CD4-positive, alpha-beta T cell (primary cell): ENCODE results near the gene PAX4. TPM values are rescaled to one million over a fixed set of nuclear protein-coding genes. Genes with fewer than 3 reads are reported as not detected.

Experiments used
- ATAC-seq: fragments of 200-7000 bp; cut with Tn5 transposase; one replicate; pipeline ENCODE4 v1.10.0; 2022; ENCODE audit warnings: mild to moderate bottlenecking; ENCODE audit not compliant: poor library complexity
- CTCF ChIA-PET: fragments of 350-600 bp; sonication (Branson Sonifier 250); formaldehyde crosslinking; loops from one replicate; lab custom pipeline; 2021; ENCODE audit warnings: antibody characterized with exemption, inconsistent platforms; lab: Charles Lee
- POLR2A ChIA-PET: fragments of 350-600 bp; sonication (Branson Sonifier 250); formaldehyde crosslinking; loops from one replicate; lab custom pipeline; 2021; ENCODE audit warnings: antibody characterized with exemption, inconsistent platforms; lab: Charles Lee
- DNase-seq, 14 experiments: peaks; one replicate each; pipeline ENCODE4 v3.0.0-alpha.2; 2013 to 2020; ENCODE audit warnings: mixed read lengths in 2 of 14
- H3K27ac ChIP-seq, 2 donors: one replicate each; pipeline versions ENCODE4 v1.5.1 to v1.7.0; 2013; ENCODE audit warnings: low read length in 2 of 2, low read depth in 1 of 2, mild to moderate bottlenecking in 1 of 2
- H3K27me3 ChIP-seq, 2 experiments: 1 replicate in 1 of 2; 2 replicates in 1 of 2; pipeline versions ENCODE4 v1.6.1 to v1.7.0; 2013; ENCODE audit warnings: low read length in 2 of 2, control low read depth in 1 of 2, mild to moderate bottlenecking in 1 of 2, moderate library complexity in 1 of 2; ENCODE audit not compliant: insufficient read depth in 2 of 2, control insufficient read depth in 1 of 2
- H3K36me3 ChIP-seq: one replicate; pipeline ENCODE4 v1.6.1; 2013; ENCODE audit warnings: low read length, control low read depth; ENCODE audit not compliant: insufficient read depth
- H3K4me1 ChIP-seq: one replicate; pipeline ENCODE4 v1.6.1; 2013; ENCODE audit warnings: low read length, control low read depth; ENCODE audit not compliant: insufficient read depth
- H3K4me3 ChIP-seq: one replicate; pipeline ENCODE4 v1.5.1; 2013; ENCODE audit warnings: mild to moderate bottlenecking, low read length, moderate library complexity
- H3K9me3 ChIP-seq, 2 experiments: 1 replicate in 1 of 2; 2 replicates in 1 of 2; pipeline versions ENCODE4 v1.6.1 to v1.7.0; 2013; ENCODE audit warnings: low read length in 2 of 2, mild to moderate bottlenecking in 2 of 2, control low read depth in 1 of 2, moderate library complexity in 1 of 2; ENCODE audit not compliant: control insufficient read depth in 1 of 2, insufficient read depth in 1 of 2
- H3K27ac Mint-ChIP-seq: one replicate; pipeline ENCODE4 v1.8.0; 2020; ENCODE audit warnings: mixed read lengths
- H3K27me3 Mint-ChIP-seq: one replicate; pipeline ENCODE4 v1.8.0; 2021; ENCODE audit warnings: mixed read lengths
- H3K36me3 Mint-ChIP-seq: one replicate; pipeline ENCODE4 v1.8.0; 2021; ENCODE audit warnings: low read depth, mixed read lengths
- H3K4me1 Mint-ChIP-seq: one replicate; pipeline ENCODE4 v1.8.0; 2021; ENCODE audit warnings: low read depth, mixed read lengths
- H3K4me3 Mint-ChIP-seq: one replicate; pipeline ENCODE4 v1.8.0; 2020; ENCODE audit warnings: mild to moderate bottlenecking, mixed read lengths
- H3K9me3 Mint-ChIP-seq: one replicate; pipeline ENCODE4 v1.8.0; 2020; ENCODE audit warnings: mixed read lengths
- intact Hi-C, 2 experiments: fragments of 100-400 bp; cut with DNase I in 1 of 2; cut with micrococcal nuclease in 1 of 2; formaldehyde crosslinking; loops; one replicate each; pipeline versions ENCODE4 v1.15.1 to v1.9.0; 2023 to 2025; cut with DNase I, micrococcal nuclease
- total RNA-seq, 174 experiments: library from RNA in 2 of 174; stranded (reverse) in 2 of 174; gene quantifications; one replicate each; pipeline ENCODE4 v1.2.3 and lab custom pipeline; 2021 to 2026
- TF ChIP-seq, protein P1 (sequence below): fragments of 200-600 bp; IDR thresholded peaks from one replicate; pipeline ENCODE4 v1.8.0; 2022; ENCODE audit warnings: antibody characterized with exemption, mild to moderate bottlenecking

PAX4 gene
- total RNA-seq, 2 experiments from 2014 or later: not detected

DNA sequence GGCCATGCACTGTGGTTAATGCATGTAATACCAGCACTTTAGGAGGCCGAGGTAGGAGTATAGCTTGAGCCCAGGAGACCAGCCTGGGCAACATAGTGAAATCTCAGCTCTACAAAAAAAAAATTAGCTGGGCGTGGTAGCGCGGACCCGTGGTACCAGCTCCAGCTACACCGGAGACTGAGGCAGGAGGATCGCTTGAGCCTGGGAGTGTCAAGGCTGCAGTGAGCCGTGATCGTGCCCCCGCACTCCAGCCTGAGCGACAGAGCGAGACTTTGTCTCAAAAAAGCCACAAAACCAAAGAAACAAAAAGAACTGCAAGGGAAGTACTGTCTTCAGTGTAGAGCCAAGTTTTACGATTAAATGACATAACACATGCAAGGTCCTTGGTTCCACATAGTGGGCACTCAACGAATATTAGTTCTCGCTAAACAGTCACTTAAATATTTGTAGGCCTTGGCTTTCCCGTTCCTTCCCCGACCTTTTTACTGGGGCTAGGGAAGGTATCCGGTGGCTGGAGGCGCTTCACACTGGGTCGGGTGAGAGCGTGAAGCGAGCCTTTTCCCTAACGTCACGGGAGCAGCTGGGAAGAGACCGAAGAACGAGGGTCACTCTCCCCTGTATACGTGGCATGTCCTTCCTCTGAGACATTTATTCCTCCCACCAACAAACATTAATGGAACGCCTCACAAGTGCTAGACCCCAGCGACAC lies 33.1 kb upstream of the PAX4 start:
- CTCF ChIA-PET: no interaction called here
- POLR2A ChIA-PET: interaction anchor here (1.0 to 2.9 kb wide), 3 partner anchors 63 to 259 kb away, joined by 6 to 21 read pairs (median 16); partner anchors contain the start of genes ARF5, GCC1 and ZNF800
- ATAC-seq (peak; percentile 2), DNase-seq (peak in 4 of 14 experiments; percentile 1 to 60 (median 10))
- H3K27ac ChIP-seq: peak overlapping the region; percentile 89 to 94
- H3K9me3 ChIP-seq: no peaks in the 10 kb centered on the region
- no peaks in the 10 kb centered on the region for H3K36me3 ChIP-seq
- peak overlapping the region; percentile 99 for H3K4me3 ChIP-seq
- TF ChIP-seq, protein P1, sequence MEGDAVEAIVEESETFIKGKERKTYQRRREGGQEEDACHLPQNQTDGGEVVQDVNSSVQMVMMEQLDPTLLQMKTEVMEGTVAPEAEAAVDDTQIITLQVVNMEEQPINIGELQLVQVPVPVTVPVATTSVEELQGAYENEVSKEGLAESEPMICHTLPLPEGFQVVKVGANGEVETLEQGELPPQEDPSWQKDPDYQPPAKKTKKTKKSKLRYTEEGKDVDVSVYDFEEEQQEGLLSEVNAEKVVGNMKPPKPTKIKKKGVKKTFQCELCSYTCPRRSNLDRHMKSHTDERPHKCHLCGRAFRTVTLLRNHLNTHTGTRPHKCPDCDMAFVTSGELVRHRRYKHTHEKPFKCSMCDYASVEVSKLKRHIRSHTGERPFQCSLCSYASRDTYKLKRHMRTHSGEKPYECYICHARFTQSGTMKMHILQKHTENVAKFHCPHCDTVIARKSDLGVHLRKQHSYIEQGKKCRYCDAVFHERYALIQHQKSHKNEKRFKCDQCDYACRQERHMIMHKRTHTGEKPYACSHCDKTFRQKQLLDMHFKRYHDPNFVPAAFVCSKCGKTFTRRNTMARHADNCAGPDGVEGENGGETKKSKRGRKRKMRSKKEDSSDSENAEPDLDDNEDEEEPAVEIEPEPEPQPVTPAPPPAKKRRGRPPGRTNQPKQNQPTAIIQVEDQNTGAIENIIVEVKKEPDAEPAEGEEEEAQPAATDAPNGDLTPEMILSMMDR: no peak
- peaks cover 52% of the 10 kb centered on the region for H3K4me1 Mint-ChIP-seq
- intact Hi-C loops: loop anchor here (1.0 to 10.0 kb wide), 9 partner anchors 62 to 1404 kb away; partner anchors contain the start of genes ZNF800 (in 2 of the 2), ARF5 (in 1 of the 2), ATP6V1F (in 1 of the 2) and CALU (in 1 of the 2)
- H3K9me3 Mint-ChIP-seq: no peaks in the 10 kb centered on the region
- H3K27me3 Mint-ChIP-seq: no peaks in the 10 kb centered on the region
- peak overlapping the region; percentile 93 for H3K4me3 Mint-ChIP-seq
- H3K36me3 Mint-ChIP-seq: peaks cover 29% of the 10 kb centered on the region
- peaks cover 38% of the 10 kb centered on the region for H3K4me1 ChIP-seq
- H3K27me3 ChIP-seq: no peaks in the 10 kb centered on the region
- H3K27ac Mint-ChIP-seq: no peak overlapping the region

DNA sequence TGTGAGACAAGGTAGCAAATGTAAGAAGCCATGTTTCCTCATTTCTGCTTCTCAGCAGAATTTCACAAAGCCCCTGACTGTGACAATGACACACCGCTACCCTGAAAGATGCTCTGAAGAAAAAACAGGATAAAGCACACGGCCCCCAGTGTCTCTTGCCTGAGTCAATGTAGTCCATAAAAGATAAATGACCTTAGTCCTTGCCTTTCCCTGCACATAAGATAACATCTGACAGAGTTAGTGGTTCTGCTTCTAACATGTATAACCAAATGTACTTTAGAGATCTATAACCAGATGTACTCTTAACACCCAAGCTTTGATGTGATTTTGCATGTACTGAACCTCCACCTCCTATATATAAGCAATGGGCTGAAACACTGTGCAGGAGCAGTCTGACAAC lies 31.0 kb upstream of the PAX4 start:
- ChIA-PET CTCF (no interaction called here), POLR2A (no interaction called here)
- DNase-seq (no peak), ATAC-seq (no peak)
- peaks cover 19% of the 10 kb centered on the region for H3K36me3 Mint-ChIP-seq
- Histone ChIP-seq H3K27ac (no peak overlapping the region), H3K4me1 (peaks cover 26% of the 10 kb centered on the region), H3K4me3 (no peak overlapping the region), H3K9me3 (no peaks in the 10 kb centered on the region), H3K36me3 (no peaks in the 10 kb centered on the region), H3K27me3 (peaks cover 0 to 3% of the 10 kb centered on the region in 2 experiments)
- H3K27ac Mint-ChIP-seq: no peak overlapping the region
- no peak overlapping the region for H3K4me3 Mint-ChIP-seq
- TF ChIP-seq, protein P1: no peak
- no peaks in the 10 kb centered on the region for H3K27me3 Mint-ChIP-seq
- peaks cover 32% of the 10 kb centered on the region for H3K4me1 Mint-ChIP-seq
- intact Hi-C loops: loop anchor here in 1 of 2 experiments (5.0 kb wide), 1 partner anchor 302 kb away; no protein-coding TSS in a partner anchor
- H3K9me3 Mint-ChIP-seq: no peaks in the 10 kb centered on the region

DNA sequence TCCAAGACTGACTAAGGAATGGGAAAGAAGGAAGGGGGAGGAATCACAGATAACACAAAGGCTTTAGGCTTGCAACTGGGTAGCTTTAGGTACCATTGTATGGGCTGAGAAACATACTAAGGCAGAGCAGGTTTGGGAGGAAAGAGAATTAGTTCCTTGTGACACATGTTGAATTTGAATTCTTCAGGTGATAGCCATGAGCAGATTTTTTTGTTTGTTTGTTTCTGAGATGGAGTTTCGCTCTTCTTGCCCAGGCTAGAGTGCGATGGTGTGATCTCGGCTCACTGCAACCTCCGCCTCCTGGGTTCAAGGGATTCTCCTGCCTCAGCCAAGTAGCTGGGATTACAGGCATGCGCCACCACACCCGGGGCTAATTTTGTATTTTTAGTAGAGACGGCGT lies 29.7 kb upstream of the PAX4 start:
- POLR2A ChIA-PET: no interaction called here
- Histone ChIP-seq H3K4me1 (peaks cover 14% of the 10 kb centered on the region), H3K9me3 (no peaks in the 10 kb centered on the region), H3K27me3 (peaks cover 0 to 3% of the 10 kb centered on the region in 2 experiments), H3K27ac (no peak overlapping the region), H3K4me3 (no peak overlapping the region), H3K36me3 (no peaks in the 10 kb centered on the region)
- ATAC-seq (no peak), DNase-seq (no peak)
- CTCF ChIA-PET: no interaction called here
- Mint-ChIP-seq H3K9me3 (no peaks in the 10 kb centered on the region), H3K4me3 (no peak overlapping the region), H3K27ac (no peak overlapping the region), H3K27me3 (no peaks in the 10 kb centered on the region), H3K4me1 (peaks cover 19% of the 10 kb centered on the region), H3K36me3 (peaks cover 17% of the 10 kb centered on the region)
- intact Hi-C loops: loop anchor here in 1 of 2 experiments (5.0 kb wide), 1 partner anchor 300 kb away; no protein-coding TSS in a partner anchor
- TF ChIP-seq, protein P1: no peak
